Peyer's patch (tissue), 4 donors: ENCODE measurements around the gene ISY1.

Source experiments
- POLR2A ChIP-seq, 2 donors: fragments of 450-650 bp; IDR thresholded peaks; one replicate each; pipeline ENCODE4 v1.5.1; 2017; ENCODE audit warnings: antibody characterized with exemption in 2 of 2, mild to moderate bottlenecking in 2 of 2, moderate library complexity in 2 of 2
- TF ChIP-seq, protein P1 (sequence below), 6 experiments: fragments of 450-650 bp in 4 of 6; fragments of 200-600 bp in 2 of 6; sonication (generic) in 1 of 6; IDR thresholded peaks; one replicate each; pipeline ENCODE4 v1.5.1; 2017 to 2019; ENCODE audit warnings: antibody characterized with exemption in 6 of 6, mild to moderate bottlenecking in 3 of 6, moderate library complexity in 1 of 6

DNA sequence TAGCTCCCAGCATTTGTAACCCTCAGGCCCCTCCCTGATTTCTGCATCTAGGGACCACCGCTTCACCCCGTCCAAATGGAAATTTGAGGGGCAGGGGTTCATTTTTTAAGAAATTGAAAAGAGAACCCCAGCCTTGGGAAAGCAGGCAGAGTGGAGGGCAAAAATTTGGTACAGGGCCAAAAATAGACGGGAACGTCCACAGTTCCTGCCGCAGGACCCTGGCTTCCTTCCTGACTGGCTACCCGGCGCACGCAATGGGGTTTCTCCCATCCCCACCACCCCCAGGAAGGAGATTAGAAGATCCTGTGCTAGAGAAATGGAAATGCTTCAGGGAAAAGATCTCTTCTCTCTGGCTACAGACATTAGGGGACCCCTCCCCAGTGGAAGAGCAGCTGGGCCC, 79.4 kb downstream of the ISY1 start:
- TF ChIP-seq, protein P1, sequence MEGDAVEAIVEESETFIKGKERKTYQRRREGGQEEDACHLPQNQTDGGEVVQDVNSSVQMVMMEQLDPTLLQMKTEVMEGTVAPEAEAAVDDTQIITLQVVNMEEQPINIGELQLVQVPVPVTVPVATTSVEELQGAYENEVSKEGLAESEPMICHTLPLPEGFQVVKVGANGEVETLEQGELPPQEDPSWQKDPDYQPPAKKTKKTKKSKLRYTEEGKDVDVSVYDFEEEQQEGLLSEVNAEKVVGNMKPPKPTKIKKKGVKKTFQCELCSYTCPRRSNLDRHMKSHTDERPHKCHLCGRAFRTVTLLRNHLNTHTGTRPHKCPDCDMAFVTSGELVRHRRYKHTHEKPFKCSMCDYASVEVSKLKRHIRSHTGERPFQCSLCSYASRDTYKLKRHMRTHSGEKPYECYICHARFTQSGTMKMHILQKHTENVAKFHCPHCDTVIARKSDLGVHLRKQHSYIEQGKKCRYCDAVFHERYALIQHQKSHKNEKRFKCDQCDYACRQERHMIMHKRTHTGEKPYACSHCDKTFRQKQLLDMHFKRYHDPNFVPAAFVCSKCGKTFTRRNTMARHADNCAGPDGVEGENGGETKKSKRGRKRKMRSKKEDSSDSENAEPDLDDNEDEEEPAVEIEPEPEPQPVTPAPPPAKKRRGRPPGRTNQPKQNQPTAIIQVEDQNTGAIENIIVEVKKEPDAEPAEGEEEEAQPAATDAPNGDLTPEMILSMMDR (IDR thresholded peaks at IDR 0.05) = no peak
- no peak for TF ChIP-seq POLR2A (IDR thresholded peaks at IDR 0.05)
